CD4-positive, CD25-positive, alpha-beta regulatory T cell (primary cell): ENCODE results near the gene AKT2. TPM values are rescaled to one million over a fixed set of nuclear protein-coding genes. Genes with fewer than 3 reads are reported as not detected.
A peak's percentile ranks its signal among the peaks of the same experiment; 100 is the strongest.

Source experiments
- ATAC-seq, 2 donors: fragments of 150-1000 bp; cut with Tn5 transposase; one replicate each; pipeline ENCODE4 v1.10.0; 2021; ENCODE audit warnings: low read depth in 2 of 2, moderate number of reproducible peaks in 2 of 2, moderate library complexity in 1 of 2
- DNase-seq, 3 donors: peaks; one replicate each; pipeline versions ENCODE4 v3.0.0 to v3.0.0-alpha.2; 2012 to 2022; ENCODE audit warnings: mixed read lengths in 1 of 3
- H3K27ac ChIP-seq: one replicate; pipeline ENCODE4 v1.7.0; 2013; ENCODE audit warnings: mild to moderate bottlenecking, low read length; ENCODE audit not compliant: insufficient read depth, poor library complexity, severe bottlenecking
- H3K27me3 ChIP-seq: one replicate; pipeline ENCODE4 v1.7.0; 2013; ENCODE audit warnings: low read length; ENCODE audit not compliant: control insufficient read depth, insufficient read depth
- H3K36me3 ChIP-seq: one replicate; pipeline ENCODE4 v1.7.0; 2013; ENCODE audit warnings: mild to moderate bottlenecking, low read length, moderate library complexity; ENCODE audit not compliant: control insufficient read depth, insufficient read depth
- H3K4me1 ChIP-seq: 2 replicates; pipeline ENCODE4 v1.7.0; 2013; ENCODE audit warnings: mild to moderate bottlenecking, low read length; ENCODE audit not compliant: insufficient read depth, control insufficient read depth, poor library complexity, severe bottlenecking
- H3K4me3 ChIP-seq: one replicate; pipeline ENCODE4 v1.7.0; 2013; ENCODE audit warnings: low read depth, mild to moderate bottlenecking, low read length, moderate library complexity
- H3K9me3 ChIP-seq, 2 experiments: 1 replicate in 1 of 2; 2 replicates in 1 of 2; pipeline ENCODE4 v1.7.0; 2013; ENCODE audit warnings: low read length in 2 of 2, mild to moderate bottlenecking in 1 of 2, moderate library complexity in 1 of 2; ENCODE audit not compliant: control insufficient read depth in 2 of 2
- H3K27ac Mint-ChIP-seq, 3 donors: one replicate each; pipeline ENCODE4 v1.8.0; 2020 to 2022; ENCODE audit warnings: mild to moderate bottlenecking in 3 of 3, mixed read lengths in 3 of 3, moderate library complexity in 2 of 3
- H3K27me3 Mint-ChIP-seq: one replicate; pipeline ENCODE4 v1.8.0; 2022; ENCODE audit warnings: mild to moderate bottlenecking, mixed read lengths
- H3K36me3 Mint-ChIP-seq: one replicate; pipeline ENCODE4 v1.8.0; 2020; ENCODE audit warnings: mixed read lengths
- H3K4me1 Mint-ChIP-seq, 4 donors: one replicate each; pipeline ENCODE4 v1.8.0; 2020 to 2022; ENCODE audit warnings: mixed read lengths in 4 of 4, mild to moderate bottlenecking in 1 of 4
- H3K4me3 Mint-ChIP-seq, 4 donors: one replicate each; pipeline ENCODE4 v1.8.0; 2020 to 2022; ENCODE audit warnings: mild to moderate bottlenecking in 4 of 4, mixed read lengths in 4 of 4, moderate library complexity in 3 of 4
- H3K9me3 Mint-ChIP-seq, 7 donors: one replicate each; pipeline ENCODE4 v1.8.0; 2020 to 2022; ENCODE audit warnings: mixed read lengths in 7 of 7, mild to moderate bottlenecking in 3 of 7, moderate library complexity in 2 of 7
- polyA plus RNA-seq, 4 donors: library from polyadenylated mRNA; unstranded; fragments of 300-500 nt; fragmentation: Illumina TruSeq; gene quantifications; one replicate each; pipeline ENCODE4 v1.2.3, GENCODE V29; 2021
- total RNA-seq: library from RNA; stranded (reverse); gene quantifications from one replicate; pipeline ENCODE4 v1.2.3, GENCODE V29; 2022

The AKT2 gene
- total and polyA plus RNA-seq, 5 donors from 2014 or later, result 16.4 to 193 (median 25.1) TPM

- peak within 1 kb of the TSS in 1 of 4 donors; percentile 19 for H3K4me3 Mint-ChIP-seq
- ATAC-seq (peak; percentile 36 to 42), DNase-seq (peak; percentile 24 to 51 (median 27))
- H3K27ac Mint-ChIP-seq, result no peak within 1 kb of the TSS
- H3K9me3 Mint-ChIP-seq, result peaks cover 0 to 4% (median 3%) of the 10 kb centered on the region in 7 donors
- peaks cover 42% of the 10 kb centered on the region for H3K27me3 Mint-ChIP-seq
- H3K9me3 ChIP-seq, result no peaks in the 10 kb centered on the region
- no peak within 1 kb of the TSS for H3K27ac ChIP-seq
- H3K4me1 Mint-ChIP-seq, result peaks cover 5 to 16% (median 8%) of the 10 kb centered on the region in 4 donors
- peaks cover 13% of the 10 kb centered on the region for H3K27me3 ChIP-seq
- H3K4me3 ChIP-seq, result no peak within 1 kb of the TSS
- H3K36me3 Mint-ChIP-seq, result no peaks in the 10 kb centered on the region
- H3K4me1 ChIP-seq, result peaks cover 8% of the 10 kb centered on the region
- H3K36me3 ChIP-seq, result no peaks in the 10 kb centered on the region
Observed at GRCh38 chr19:40217934-40218890, 66.9 kb downstream of the AKT2 start, which contains the start of gene TTC9B. TSS of gene TTC9B (minus strand) at chr19:40218384. CDS start at chr19:40218381, 3 bp downstream.

DNA sequence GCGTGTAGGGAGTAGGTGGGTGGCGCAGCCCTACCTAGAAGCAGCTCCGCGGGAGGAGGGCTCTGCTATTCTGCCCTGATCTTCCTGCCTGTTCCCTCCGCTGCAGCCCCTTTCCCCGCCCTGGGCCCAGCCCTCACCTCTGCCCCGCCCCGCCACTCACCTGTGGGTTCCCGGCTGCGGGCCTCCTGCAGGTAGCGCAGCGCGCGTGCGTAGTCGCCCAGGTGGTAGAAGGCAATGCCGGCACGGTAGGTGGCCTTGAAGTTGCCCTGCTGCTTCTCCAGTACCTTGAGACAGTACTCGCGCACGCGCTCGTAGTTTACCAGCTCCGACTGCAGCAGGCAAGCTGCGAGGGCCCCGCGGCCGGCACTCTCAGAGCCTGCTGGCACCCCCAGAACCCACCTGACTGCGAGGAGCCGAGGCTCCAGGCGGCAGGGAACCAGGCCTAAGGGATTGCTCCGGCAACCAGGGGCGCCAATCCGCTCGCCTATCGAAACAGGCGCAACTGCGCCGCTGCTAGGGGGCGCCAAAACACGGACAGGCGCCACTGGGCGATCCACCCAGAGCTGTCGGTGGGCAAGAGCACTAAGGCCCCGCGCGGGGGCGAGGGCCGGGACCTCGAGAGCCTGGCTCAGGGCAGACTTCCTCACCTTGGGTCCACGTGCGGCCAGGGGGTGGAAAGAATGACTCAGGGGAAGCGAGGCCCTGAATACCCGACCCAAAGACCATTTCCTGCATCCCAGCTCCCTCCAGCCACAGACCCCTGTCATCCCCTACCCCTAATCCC lies 67.9 kb downstream of the AKT2 start:
- DNase-seq (peak in 1 of 3 donors; percentile 16), ATAC-seq (no peak)
- H3K4me1 Mint-ChIP-seq, result peaks cover 5 to 16% (median 8%) of the 10 kb centered on the region in 4 donors
- Histone ChIP-seq H3K27ac (no peak overlapping the region), H3K4me1 (peaks cover 5% of the 10 kb centered on the region), H3K9me3 (no peaks in the 10 kb centered on the region), H3K4me3 (no peak overlapping the region), H3K36me3 (no peaks in the 10 kb centered on the region), H3K27me3 (peaks cover 13% of the 10 kb centered on the region)
- no peak overlapping the region for H3K27ac Mint-ChIP-seq
- no peak overlapping the region for H3K4me3 Mint-ChIP-seq
- H3K27me3 Mint-ChIP-seq, result peaks cover 40% of the 10 kb centered on the region
- no peaks in the 10 kb centered on the region for H3K36me3 Mint-ChIP-seq
- H3K9me3 Mint-ChIP-seq, result peaks cover 0 to 4% (median 3%) of the 10 kb centered on the region in 7 donors

DNA sequence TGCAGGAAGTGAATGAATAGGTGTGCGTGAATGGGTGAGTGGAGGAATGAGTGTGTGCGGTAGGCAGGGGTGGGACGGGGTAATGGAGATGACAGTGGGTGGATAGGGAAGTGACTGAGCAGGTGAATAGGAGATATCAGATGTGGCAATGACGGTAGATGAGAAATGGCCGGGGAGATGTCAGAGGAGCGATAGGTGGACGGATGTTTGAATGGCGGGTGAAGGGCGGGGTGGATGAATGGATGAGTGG lies 68.4 kb downstream of the AKT2 start:
- no peak for ATAC-seq
- H3K36me3 ChIP-seq, result no peaks in the 10 kb centered on the region
- no peak overlapping the region for H3K27ac ChIP-seq
- peaks cover 13% of the 10 kb centered on the region for H3K27me3 ChIP-seq
- Mint-ChIP-seq H3K9me3 (peaks cover 0 to 2% (median 0%) of the 10 kb centered on the region in 7 donors), H3K36me3 (no peaks in the 10 kb centered on the region), H3K27me3 (peaks cover 35% of the 10 kb centered on the region), H3K4me3 (peak overlapping the region in 1 of 4 donors; percentile 54), H3K4me1 (peaks cover 0 to 12% (median 3%) of the 10 kb centered on the region in 4 donors), H3K27ac (no peak overlapping the region)
- H3K9me3 ChIP-seq, result no peaks in the 10 kb centered on the region
- H3K4me1 ChIP-seq, result peaks cover 5% of the 10 kb centered on the region
- DNase-seq, result no peak
- no peak overlapping the region for H3K4me3 ChIP-seq

DNA sequence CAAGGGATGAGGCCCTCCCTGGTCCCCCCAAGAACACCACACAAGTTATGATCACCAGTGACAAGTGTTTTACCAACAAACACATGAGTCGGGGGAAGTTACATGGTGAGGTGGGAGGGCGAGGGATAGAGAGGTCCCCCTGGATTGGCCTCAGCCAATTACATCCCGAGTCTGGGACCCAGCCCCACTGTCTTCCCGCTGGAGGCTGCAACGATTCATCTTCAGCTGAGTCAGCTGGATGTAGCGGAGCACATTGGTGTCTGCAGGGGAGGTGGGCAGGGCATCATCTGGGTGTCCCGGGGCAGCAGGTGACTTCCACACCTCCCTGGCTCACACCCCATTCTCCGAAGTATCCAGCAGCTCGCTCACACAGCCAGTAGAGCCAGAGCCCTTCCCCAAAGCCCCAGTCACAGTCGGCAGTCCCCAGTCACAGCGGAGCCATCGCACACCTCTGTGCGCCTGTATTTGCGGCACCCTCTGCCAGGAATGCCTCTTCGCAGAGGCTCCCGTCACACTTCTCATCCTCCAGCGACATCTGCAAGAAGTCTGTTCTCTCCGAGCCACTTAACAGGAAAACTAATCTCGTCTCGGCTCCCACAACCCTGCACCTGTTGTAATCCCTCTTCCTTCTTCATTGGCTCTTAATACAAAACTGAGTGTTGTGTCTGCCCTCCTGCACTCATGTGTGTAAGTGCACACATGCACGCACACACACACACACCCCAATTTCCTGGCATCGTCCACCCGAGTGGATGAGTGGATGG lies 69.0 kb downstream of the AKT2 start:
- no peaks in the 10 kb centered on the region for H3K36me3 ChIP-seq
- no peaks in the 10 kb centered on the region for H3K9me3 ChIP-seq
- peaks cover 0 to 12% (median 3%) of the 10 kb centered on the region in 4 donors for H3K4me1 Mint-ChIP-seq
- ATAC-seq (no peak), DNase-seq (no peak)
- no peak overlapping the region for H3K27ac ChIP-seq
- H3K4me1 ChIP-seq, result peaks cover 5% of the 10 kb centered on the region
- H3K4me3 ChIP-seq, result no peak overlapping the region
- H3K9me3 Mint-ChIP-seq, result peaks cover 0 to 2% (median 0%) of the 10 kb centered on the region in 7 donors
- H3K27me3 Mint-ChIP-seq, result peaks cover 31% of the 10 kb centered on the region
- no peak overlapping the region for H3K27ac Mint-ChIP-seq
- peak overlapping the region in 1 of 4 donors; percentile 54 for H3K4me3 Mint-ChIP-seq
- peaks cover 13% of the 10 kb centered on the region for H3K27me3 ChIP-seq
- H3K36me3 Mint-ChIP-seq, result no peaks in the 10 kb centered on the region

DNA sequence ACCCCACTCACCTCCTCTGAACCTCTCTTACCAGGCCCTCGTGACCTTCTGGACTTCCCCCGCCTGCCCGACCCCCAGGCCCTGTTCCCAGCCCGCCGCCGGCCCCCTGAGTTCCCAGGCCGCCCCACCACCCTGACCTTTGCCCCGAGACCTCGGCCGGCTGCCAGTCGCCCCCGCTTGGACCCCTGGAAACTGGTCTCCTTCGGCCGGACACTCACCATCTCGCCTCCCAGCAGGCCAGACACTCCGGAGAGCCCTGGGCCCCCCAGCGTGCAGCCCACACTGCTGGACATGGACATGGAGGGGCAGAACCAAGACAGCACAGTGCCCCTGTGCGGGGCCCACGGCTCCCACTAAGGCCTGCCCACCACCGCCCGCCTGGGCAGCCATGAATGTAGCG lies 70.2 kb downstream of the AKT2 start:
- Histone ChIP-seq H3K9me3 (no peaks in the 10 kb centered on the region), H3K4me3 (no peak overlapping the region), H3K4me1 (peaks cover 5% of the 10 kb centered on the region), H3K27me3 (peaks cover 10% of the 10 kb centered on the region), H3K27ac (no peak overlapping the region), H3K36me3 (no peaks in the 10 kb centered on the region)
- Mint-ChIP-seq H3K36me3 (peaks cover 5% of the 10 kb centered on the region), H3K4me1 (peaks cover 0 to 12% (median 3%) of the 10 kb centered on the region in 4 donors), H3K4me3 (no peak overlapping the region), H3K9me3 (peaks cover 0 to 2% (median 0%) of the 10 kb centered on the region in 7 donors), H3K27ac (no peak overlapping the region), H3K27me3 (peaks cover 22% of the 10 kb centered on the region)
- ATAC-seq (no peak), DNase-seq (no peak)

- H3K36me3 ChIP-seq, result no peaks in the 10 kb centered on the region
- Mint-ChIP-seq H3K27ac (no peak overlapping the region), H3K9me3 (peaks cover 0 to 2% (median 0%) of the 10 kb centered on the region in 7 donors), H3K4me1 (peaks cover 0 to 10% (median 3%) of the 10 kb centered on the region in 4 donors), H3K27me3 (peaks cover 14% of the 10 kb centered on the region), H3K4me3 (no peak overlapping the region), H3K36me3 (peaks cover 7% of the 10 kb centered on the region)
- H3K27ac ChIP-seq, result no peak overlapping the region
- no peak for ATAC-seq
- no peak overlapping the region for H3K4me3 ChIP-seq
- peaks cover 7% of the 10 kb centered on the region for H3K27me3 ChIP-seq
- DNase-seq, result no peak
- H3K4me1 ChIP-seq, result peaks cover 5% of the 10 kb centered on the region
- no peaks in the 10 kb centered on the region for H3K9me3 ChIP-seq
Observed at GRCh38 chr19:40213882-40214570, 71.1 kb downstream of the AKT2 start.
